Muscle layer of colon (tissue), 2 donors: Measurements from ENCODE around the gene AGAP1.

Experiments used
- H3K27ac ChIP-seq: one replicate; pipeline ENCODE4 v1.7.0; 2013; ENCODE audit warnings: low read depth, mild to moderate bottlenecking, low read length, moderate library complexity
- H3K27me3 ChIP-seq, 2 donors: one replicate each; pipeline ENCODE4 v1.7.0; 2013; ENCODE audit warnings: low read length in 2 of 2, mild to moderate bottlenecking in 2 of 2; ENCODE audit not compliant: insufficient read depth in 2 of 2, control insufficient read depth in 1 of 2
- H3K36me3 ChIP-seq: one replicate; pipeline ENCODE4 v1.7.0; 2013; ENCODE audit warnings: mild to moderate bottlenecking, low read length; ENCODE audit not compliant: insufficient read depth
- H3K4me1 ChIP-seq: one replicate; pipeline ENCODE4 v1.7.0; 2013; ENCODE audit warnings: mild to moderate bottlenecking, low read length; ENCODE audit not compliant: insufficient read depth
- H3K4me3 ChIP-seq, 2 donors: one replicate each; pipeline ENCODE4 v1.7.0; 2013; ENCODE audit warnings: low read length in 2 of 2, low read depth in 1 of 2, mild to moderate bottlenecking in 1 of 2, moderate library complexity in 1 of 2
- H3K9ac ChIP-seq: one replicate; pipeline ENCODE4 v1.7.0; 2013; ENCODE audit warnings: low read length
- H3K9me3 ChIP-seq: one replicate; pipeline ENCODE4 v1.7.0; 2013; ENCODE audit warnings: mild to moderate bottlenecking, low read length
- donor health status: abdominal sarcoma.
- donor health status: Adenocarcinoma of cecum.

The AGAP1 gene

GRCh38 chr2:235876099-235876679 is 382.3 kb downstream of the AGAP1 start:
- H3K4me3 ChIP-seq, result no peak overlapping the region
- H3K36me3 ChIP-seq, result no peaks in the 10 kb centered on the region
- H3K4me1 ChIP-seq, result no peaks in the 10 kb centered on the region
- H3K9me3 ChIP-seq, result no peaks in the 10 kb centered on the region
- H3K9ac ChIP-seq, result no peak overlapping the region
- no peak overlapping the region for H3K27ac ChIP-seq
- H3K27me3 ChIP-seq, result no peaks in the 10 kb centered on the region

GRCh38 chr2:235877275-235877802 is 383.5 kb downstream of the AGAP1 start:
- Histone ChIP-seq H3K4me1 (no peaks in the 10 kb centered on the region), H3K36me3 (no peaks in the 10 kb centered on the region), H3K9me3 (no peaks in the 10 kb centered on the region), H3K9ac (no peak overlapping the region), H3K27me3 (no peaks in the 10 kb centered on the region), H3K27ac (no peak overlapping the region), H3K4me3 (no peak overlapping the region)

- H3K36me3 ChIP-seq, result no peaks in the 10 kb centered on the region
- no peak overlapping the region for H3K4me3 ChIP-seq
- H3K4me1 ChIP-seq, result no peaks in the 10 kb centered on the region
- no peaks in the 10 kb centered on the region for H3K9me3 ChIP-seq
- no peak overlapping the region for H3K27ac ChIP-seq
- H3K9ac ChIP-seq, result no peak overlapping the region
- H3K27me3 ChIP-seq, result no peaks in the 10 kb centered on the region
These were observed 385.3 kb downstream of the AGAP1 start for GRCh38 chr2:235879116-235879515.

- Histone ChIP-seq H3K9me3 (no peaks in the 10 kb centered on the region), H3K27ac (no peak overlapping the region), H3K27me3 (no peaks in the 10 kb centered on the region), H3K9ac (no peak overlapping the region), H3K36me3 (peaks cover 14% of the 10 kb centered on the region), H3K4me3 (no peak overlapping the region), H3K4me1 (no peaks in the 10 kb centered on the region)
These were observed 389.8 kb downstream of the AGAP1 start for GRCh38 chr2:235883675-235884074.

- no peak overlapping the region for H3K9ac ChIP-seq
- H3K27ac ChIP-seq, result no peak overlapping the region
- peaks cover 24% of the 10 kb centered on the region for H3K36me3 ChIP-seq
- H3K4me3 ChIP-seq, result no peak overlapping the region
- H3K27me3 ChIP-seq, result no peaks in the 10 kb centered on the region
- H3K4me1 ChIP-seq, result no peaks in the 10 kb centered on the region
- H3K9me3 ChIP-seq, result no peaks in the 10 kb centered on the region
These were observed 395.4 kb downstream of the AGAP1 start for GRCh38 chr2:235889302-235889630.

GRCh38 chr2:235893129-235893698 is 399.4 kb downstream of the AGAP1 start:
- H3K9me3 ChIP-seq, result no peaks in the 10 kb centered on the region
- no peaks in the 10 kb centered on the region for H3K4me1 ChIP-seq
- no peak overlapping the region for H3K9ac ChIP-seq
- H3K4me3 ChIP-seq, result no peak overlapping the region
- no peaks in the 10 kb centered on the region for H3K27me3 ChIP-seq
- no peak overlapping the region for H3K27ac ChIP-seq
- peaks cover 11% of the 10 kb centered on the region for H3K36me3 ChIP-seq

GRCh38 chr2:235894839-235895238 is 401.0 kb downstream of the AGAP1 start:
- Histone ChIP-seq H3K9me3 (no peaks in the 10 kb centered on the region), H3K4me1 (no peaks in the 10 kb centered on the region), H3K9ac (no peak overlapping the region), H3K4me3 (no peak overlapping the region), H3K27ac (no peak overlapping the region), H3K27me3 (no peaks in the 10 kb centered on the region), H3K36me3 (peaks cover 6% of the 10 kb centered on the region)

- H3K9me3 ChIP-seq, result no peaks in the 10 kb centered on the region
- no peak overlapping the region for H3K9ac ChIP-seq
- H3K27ac ChIP-seq, result no peak overlapping the region
- H3K4me3 ChIP-seq, result no peak overlapping the region
- H3K27me3 ChIP-seq, result no peaks in the 10 kb centered on the region
- no peaks in the 10 kb centered on the region for H3K4me1 ChIP-seq
- peaks cover 6% of the 10 kb centered on the region for H3K36me3 ChIP-seq
These were observed 402.2 kb downstream of the AGAP1 start for GRCh38 chr2:235896061-235896460.

GRCh38 chr2:235897992-235898391 is 404.1 kb downstream of the AGAP1 start:
- H3K4me1 ChIP-seq, result no peaks in the 10 kb centered on the region
- H3K9ac ChIP-seq, result no peak overlapping the region
- H3K27me3 ChIP-seq, result no peaks in the 10 kb centered on the region
- H3K27ac ChIP-seq, result no peak overlapping the region
- no peaks in the 10 kb centered on the region for H3K36me3 ChIP-seq
- H3K4me3 ChIP-seq, result no peak overlapping the region
- H3K9me3 ChIP-seq, result no peaks in the 10 kb centered on the region

- no peak overlapping the region for H3K27ac ChIP-seq
- H3K27me3 ChIP-seq, result no peaks in the 10 kb centered on the region
- H3K36me3 ChIP-seq, result no peaks in the 10 kb centered on the region
- H3K4me3 ChIP-seq, result no peak overlapping the region
- no peak overlapping the region for H3K9ac ChIP-seq
- H3K9me3 ChIP-seq, result no peaks in the 10 kb centered on the region
- H3K4me1 ChIP-seq, result no peaks in the 10 kb centered on the region
These were observed 404.9 kb downstream of the AGAP1 start for GRCh38 chr2:235898766-235899165.

GRCh38 chr2:235900631-235901030 is 406.8 kb downstream of the AGAP1 start:
- Histone ChIP-seq H3K27me3 (no peaks in the 10 kb centered on the region), H3K36me3 (no peaks in the 10 kb centered on the region), H3K4me3 (no peak overlapping the region), H3K9me3 (no peaks in the 10 kb centered on the region), H3K27ac (no peak overlapping the region), H3K4me1 (no peaks in the 10 kb centered on the region), H3K9ac (no peak overlapping the region)

- no peaks in the 10 kb centered on the region for H3K27me3 ChIP-seq
- H3K9ac ChIP-seq, result no peak overlapping the region
- no peak overlapping the region for H3K4me3 ChIP-seq
- no peak overlapping the region for H3K27ac ChIP-seq
- H3K9me3 ChIP-seq, result no peaks in the 10 kb centered on the region
- no peaks in the 10 kb centered on the region for H3K4me1 ChIP-seq
- H3K36me3 ChIP-seq, result no peaks in the 10 kb centered on the region
These were observed 407.4 kb downstream of the AGAP1 start for GRCh38 chr2:235901243-235901642.
